HL-60/S4 (cell line): ENCODE data around the gene CRIP1.

ENCODE experiments used
- in situ Hi-C: fragments of 300-500 bp; cut with MboI; formaldehyde crosslinking; loops from 2 replicates; pipeline ENCODE4 v1.14.3; 2022; ENCODE audit warnings: low sequenced_read_pairs

The CRIP1 gene

GRCh38 chr14:105530285-105531087, 43.8 kb downstream of the CRIP1 start:
- in situ Hi-C loops = no loop called here

- in situ Hi-C loops = no loop called here
Measured at GRCh38 chr14:105531088-105531893, 44.6 kb downstream of the CRIP1 start.

GRCh38 chr14:105531894-105532623, 45.4 kb downstream of the CRIP1 start:
- in situ Hi-C loops = no loop called here

- in situ Hi-C loops = no loop called here
Measured at GRCh38 chr14:105532735-105533141, 46.1 kb downstream of the CRIP1 start.

GRCh38 chr14:105533391-105533790, 46.7 kb downstream of the CRIP1 start:
- in situ Hi-C loops = no loop called here

GRCh38 chr14:105533811-105534498, 47.3 kb downstream of the CRIP1 start:
- in situ Hi-C loops = no loop called here

GRCh38 chr14:105534586-105534985, 47.9 kb downstream of the CRIP1 start:
- in situ Hi-C loops = no loop called here

- in situ Hi-C loops = no loop called here
Measured at GRCh38 chr14:105536051-105536450, 49.4 kb downstream of the CRIP1 start.

- in situ Hi-C loops = no loop called here
Measured at GRCh38 chr14:105536691-105537579, 50.2 kb downstream of the CRIP1 start.

GRCh38 chr14:105537580-105538474, 51.1 kb downstream of the CRIP1 start:
- in situ Hi-C loops = no loop called here
